H9 (cell line): ENCODE data around the gene APOOL. TPM values are rescaled to one million over a fixed set of nuclear protein-coding genes. Genes with fewer than 3 reads are reported as not detected.

Experiments used
- DNase-seq: peaks from one replicate; pipeline ENCODE4 v3.0.0-alpha.2; 2017
- H2AFZ ChIP-seq: one replicate; pipeline ENCODE4 v1.6.1; 2013; ENCODE audit warnings: mild to moderate bottlenecking, low read length, control low read depth, moderate library complexity
- H2AK5ac ChIP-seq: 2 replicates; pipeline ENCODE4 v1.6.1; 2013; ENCODE audit warnings: low read length, control low read depth, mixed read lengths; ENCODE audit not compliant: insufficient read length
- H2BK120ac ChIP-seq: one replicate; pipeline ENCODE4 v1.6.1; 2013; ENCODE audit warnings: low read depth, mild to moderate bottlenecking, low read length, control low read depth, inconsistent platforms; ENCODE audit not compliant: poor library complexity, severe bottlenecking
- H2BK12ac ChIP-seq: 2 replicates; pipeline ENCODE4 v1.6.1; 2013; ENCODE audit warnings: low read length, control low read depth, mixed read lengths, low read depth; ENCODE audit not compliant: insufficient read length
- H2BK15ac ChIP-seq: 2 replicates; pipeline ENCODE4 v1.6.1; 2013; ENCODE audit warnings: low read depth, low read length, control low read depth
- H2BK20ac ChIP-seq: one replicate; pipeline ENCODE4 v1.6.1; 2013; ENCODE audit warnings: low read depth, mild to moderate bottlenecking, low read length, control low read depth, inconsistent platforms; ENCODE audit not compliant: poor library complexity, severe bottlenecking
- H2BK5ac ChIP-seq: 2 replicates; pipeline ENCODE4 v1.6.1; 2013; ENCODE audit warnings: low read length, control low read depth, mixed read lengths; ENCODE audit not compliant: insufficient read length
- H3K14ac ChIP-seq: 2 replicates; pipeline ENCODE4 v1.6.1; 2013; ENCODE audit warnings: low read length, control low read depth; ENCODE audit not compliant: insufficient read depth
- H3K18ac ChIP-seq: 2 replicates; pipeline ENCODE4 v1.6.1; 2013; ENCODE audit warnings: low read depth, mild to moderate bottlenecking, mixed read lengths, low read length, control low read depth; ENCODE audit not compliant: insufficient read length
- H3K23ac ChIP-seq: 2 replicates; pipeline ENCODE4 v1.6.1; 2013; ENCODE audit warnings: low read length, control low read depth, mixed read lengths, low read depth; ENCODE audit not compliant: insufficient read length
- H3K23me2 ChIP-seq: 2 replicates; pipeline ENCODE4 v1.6.1; 2013; ENCODE audit warnings: low read depth, mild to moderate bottlenecking, mixed read lengths, low read length, control low read depth; ENCODE audit not compliant: insufficient read length, poor library complexity, severe bottlenecking
- H3K27ac ChIP-seq: 2 replicates; pipeline ENCODE4 v1.5.1; 2013; ENCODE audit warnings: low read length, control low read depth, mixed read lengths, low read depth; ENCODE audit not compliant: insufficient read length
- H3K27me3 ChIP-seq: 2 replicates; pipeline ENCODE4 v1.6.1; 2013; ENCODE audit warnings: low read length, control low read depth, inconsistent platforms; ENCODE audit not compliant: insufficient read depth
- H3K4ac ChIP-seq: 2 replicates; pipeline ENCODE4 v1.6.1; 2013; ENCODE audit warnings: low read depth, mild to moderate bottlenecking, control low read depth, inconsistent platforms, low read length, moderate library complexity
- H3K4me1 ChIP-seq: 2 replicates; pipeline ENCODE4 v1.6.1; 2013; ENCODE audit warnings: low read length, control low read depth, inconsistent platforms; ENCODE audit not compliant: insufficient read depth
- H3K4me2 ChIP-seq: 2 replicates; pipeline ENCODE4 v1.6.1; 2013; ENCODE audit warnings: low read length, control low read depth, mixed read lengths; ENCODE audit not compliant: insufficient read length, insufficient read depth
- H3K56ac ChIP-seq: 2 replicates; pipeline ENCODE4 v1.6.1; 2013; ENCODE audit warnings: low read depth, mild to moderate bottlenecking, mixed read lengths, low read length, control low read depth; ENCODE audit not compliant: insufficient read length
- H3K79me1 ChIP-seq: 2 replicates; pipeline ENCODE4 v1.6.1; 2013; ENCODE audit warnings: low read depth, mild to moderate bottlenecking, moderate library complexity, low read length, control low read depth, inconsistent platforms; ENCODE audit not compliant: insufficient read depth, poor library complexity, severe bottlenecking
- H3K79me2 ChIP-seq: 2 replicates; pipeline ENCODE4 v1.6.1; 2013; ENCODE audit warnings: low read length, control low read depth, inconsistent platforms; ENCODE audit not compliant: insufficient read depth
- H3K9ac ChIP-seq: 2 replicates; pipeline ENCODE4 v1.6.1; 2013; ENCODE audit warnings: low read length, control low read depth, mixed read lengths; ENCODE audit not compliant: insufficient read length; ENCODE audit errors: extremely low read depth
- H3K9me3 ChIP-seq: one replicate; pipeline ENCODE4 v1.6.1; 2013; ENCODE audit warnings: low read depth, low read length, inconsistent platforms; ENCODE audit not compliant: control insufficient read depth
- H3T11ph ChIP-seq: one replicate; pipeline ENCODE4 v1.6.1; 2013; ENCODE audit warnings: mild to moderate bottlenecking, low read length, control low read depth, inconsistent platforms
- H4K20me1 ChIP-seq: one replicate; pipeline ENCODE4 v1.6.1; 2013; ENCODE audit not compliant: control insufficient read depth, insufficient read length, insufficient read depth
- H4K5ac ChIP-seq: 2 replicates; pipeline ENCODE4 v1.6.1; 2013; ENCODE audit warnings: low read depth, mild to moderate bottlenecking, mixed read lengths, low read length, control low read depth; ENCODE audit not compliant: insufficient read length
- H4K8ac ChIP-seq: replicated peaks from 2 replicates; pipeline ENCODE4 v1.6.1; 2013; ENCODE audit warnings: low read length, control low read depth, mixed read lengths, low read depth; ENCODE audit not compliant: insufficient read length
- H4K91ac ChIP-seq: 2 replicates; pipeline ENCODE4 v1.6.1; 2013; ENCODE audit warnings: low read depth, mild to moderate bottlenecking, moderate library complexity, mixed read lengths, low read length, control low read depth; ENCODE audit not compliant: insufficient read length
- H3K27ac Mint-ChIP-seq, 3 experiments: 2 replicates in 2 of 3; 3 replicates in 1 of 3; pipeline ENCODE4 v1.8.0; 2020 to 2021; ENCODE audit warnings: mixed read lengths in 3 of 3, mild to moderate bottlenecking in 1 of 3, moderate library complexity in 1 of 3
- H3K27me3 Mint-ChIP-seq: 2 replicates; pipeline ENCODE4 v1.8.0; 2021; ENCODE audit warnings: low read depth, mild to moderate bottlenecking, moderate library complexity, mixed read lengths
- H3K36me3 Mint-ChIP-seq, 3 experiments: 2 replicates in 2 of 3; 3 replicates in 1 of 3; pipeline ENCODE4 v1.8.0; 2020 to 2021; ENCODE audit warnings: low read depth in 3 of 3, mixed read lengths in 3 of 3; ENCODE audit not compliant: insufficient read depth in 1 of 3
- H3K4me1 Mint-ChIP-seq, 2 experiments: 2 replicates each; pipeline ENCODE4 v1.8.0; 2020; ENCODE audit warnings: mixed read lengths in 2 of 2
- H3K4me3 Mint-ChIP-seq, 2 experiments: 2 replicates in 1 of 2; 3 replicates in 1 of 2; pipeline ENCODE4 v1.8.0; 2020 to 2021; ENCODE audit warnings: mild to moderate bottlenecking in 2 of 2, mixed read lengths in 2 of 2, moderate library complexity in 1 of 2
- H3K9me3 Mint-ChIP-seq, 2 experiments: 2 replicates in 1 of 2; 3 replicates in 1 of 2; pipeline ENCODE4 v1.8.0; 2020; ENCODE audit warnings: mild to moderate bottlenecking in 2 of 2, mixed read lengths in 2 of 2, moderate library complexity in 1 of 2
- WGBS: extraction: QIAGEN DNeasy Blood & Tissue Kit; methylation state at CpG from one replicate; pipeline ENCODE4 v1.1.7; 2013; ENCODE audit warnings: missing lambda C conversion rate, low lambda C conversion rate, mixed read lengths; ENCODE audit not compliant: insufficient read length; ENCODE audit errors: extremely low coverage; 5-methylcytosine and 5-hydroxymethylcytosine counted together
- total RNA-seq: library from RNA; stranded (reverse); gene quantifications from 2 replicates; pipeline ENCODE4 v1.2.1, GENCODE V29; 2021
- TF ChIP-seq, protein P1 (sequence below): fragments of 200-600 bp; sonication (generic); conservative IDR thresholded peaks from 3 replicates; pipeline ENCODE4 v1.8.0; 2021; ENCODE audit warnings: antibody characterized with exemption, mild to moderate bottlenecking

The APOOL gene
- total RNA-seq, 1 experiment from 2014 or later, result 8.0 TPM

DNA sequence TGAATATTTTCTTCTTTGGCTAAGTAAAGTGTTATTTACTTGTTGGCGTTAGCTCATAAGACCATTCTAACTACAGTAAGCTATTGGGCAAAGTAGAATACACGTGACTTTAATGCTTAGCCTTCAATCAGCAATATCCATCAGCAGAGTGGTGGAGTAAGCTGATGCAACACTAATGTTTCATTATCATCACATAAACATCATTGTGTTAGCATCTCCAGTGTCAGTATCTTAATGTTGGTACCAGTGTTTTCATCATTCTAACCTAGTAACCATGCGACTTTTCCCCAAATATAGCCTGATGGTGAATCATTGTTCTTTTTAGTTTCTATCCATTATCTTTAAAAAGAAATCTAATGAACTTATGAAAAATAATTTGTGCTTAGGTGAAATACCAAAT, 48.5 kb downstream of the APOOL start:
- Histone ChIP-seq H4K91ac (no peak overlapping the region), H3K23me2 (no peaks in the 10 kb centered on the region), H2BK120ac (no peak overlapping the region), H3K79me1 (no peaks in the 10 kb centered on the region), H3K4ac (no peak overlapping the region), H3K79me2 (no peaks in the 10 kb centered on the region), H3K27ac (no peak overlapping the region), H4K8ac (no peak overlapping the region), H2BK5ac (no peak overlapping the region), H2BK20ac (no peak overlapping the region), H2AK5ac (no peak overlapping the region), H2BK15ac (no peak overlapping the region), H2AFZ (no peak overlapping the region), H3K9me3 (peaks cover 4% of the 10 kb centered on the region), H3K4me1 (no peaks in the 10 kb centered on the region), H3K14ac (no peak overlapping the region), H3K27me3 (no peaks in the 10 kb centered on the region), H4K20me1 (no peaks in the 10 kb centered on the region), H3K9ac (no peak overlapping the region), H3K18ac (no peak overlapping the region), H3K23ac (no peak overlapping the region), H4K5ac (no peak overlapping the region), H2BK12ac (no peak overlapping the region), H3T11ph (no peak overlapping the region), H3K56ac (no peak overlapping the region), H3K4me2 (no peak overlapping the region)
- WGBS, result no CpG with 5 or more reads among the region's 3 CpGs
- DNase-seq, result no peak
- Mint-ChIP-seq H3K4me3 (no peak overlapping the region), H3K9me3 (peaks cover 22 to 25% of the 10 kb centered on the region in 2 experiments), H3K4me1 (no peaks in the 10 kb centered on the region), H3K27ac (no peak overlapping the region), H3K27me3 (no peaks in the 10 kb centered on the region), H3K36me3 (peaks cover 0 to 7% (median 4%) of the 10 kb centered on the region in 3 experiments; a peak in 5 of 7 replicates)
- TF ChIP-seq, protein P1, sequence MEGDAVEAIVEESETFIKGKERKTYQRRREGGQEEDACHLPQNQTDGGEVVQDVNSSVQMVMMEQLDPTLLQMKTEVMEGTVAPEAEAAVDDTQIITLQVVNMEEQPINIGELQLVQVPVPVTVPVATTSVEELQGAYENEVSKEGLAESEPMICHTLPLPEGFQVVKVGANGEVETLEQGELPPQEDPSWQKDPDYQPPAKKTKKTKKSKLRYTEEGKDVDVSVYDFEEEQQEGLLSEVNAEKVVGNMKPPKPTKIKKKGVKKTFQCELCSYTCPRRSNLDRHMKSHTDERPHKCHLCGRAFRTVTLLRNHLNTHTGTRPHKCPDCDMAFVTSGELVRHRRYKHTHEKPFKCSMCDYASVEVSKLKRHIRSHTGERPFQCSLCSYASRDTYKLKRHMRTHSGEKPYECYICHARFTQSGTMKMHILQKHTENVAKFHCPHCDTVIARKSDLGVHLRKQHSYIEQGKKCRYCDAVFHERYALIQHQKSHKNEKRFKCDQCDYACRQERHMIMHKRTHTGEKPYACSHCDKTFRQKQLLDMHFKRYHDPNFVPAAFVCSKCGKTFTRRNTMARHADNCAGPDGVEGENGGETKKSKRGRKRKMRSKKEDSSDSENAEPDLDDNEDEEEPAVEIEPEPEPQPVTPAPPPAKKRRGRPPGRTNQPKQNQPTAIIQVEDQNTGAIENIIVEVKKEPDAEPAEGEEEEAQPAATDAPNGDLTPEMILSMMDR, result no peak
